ENCODE data around the gene TNFRSF8.

The TNFRSF8 gene

DNA sequence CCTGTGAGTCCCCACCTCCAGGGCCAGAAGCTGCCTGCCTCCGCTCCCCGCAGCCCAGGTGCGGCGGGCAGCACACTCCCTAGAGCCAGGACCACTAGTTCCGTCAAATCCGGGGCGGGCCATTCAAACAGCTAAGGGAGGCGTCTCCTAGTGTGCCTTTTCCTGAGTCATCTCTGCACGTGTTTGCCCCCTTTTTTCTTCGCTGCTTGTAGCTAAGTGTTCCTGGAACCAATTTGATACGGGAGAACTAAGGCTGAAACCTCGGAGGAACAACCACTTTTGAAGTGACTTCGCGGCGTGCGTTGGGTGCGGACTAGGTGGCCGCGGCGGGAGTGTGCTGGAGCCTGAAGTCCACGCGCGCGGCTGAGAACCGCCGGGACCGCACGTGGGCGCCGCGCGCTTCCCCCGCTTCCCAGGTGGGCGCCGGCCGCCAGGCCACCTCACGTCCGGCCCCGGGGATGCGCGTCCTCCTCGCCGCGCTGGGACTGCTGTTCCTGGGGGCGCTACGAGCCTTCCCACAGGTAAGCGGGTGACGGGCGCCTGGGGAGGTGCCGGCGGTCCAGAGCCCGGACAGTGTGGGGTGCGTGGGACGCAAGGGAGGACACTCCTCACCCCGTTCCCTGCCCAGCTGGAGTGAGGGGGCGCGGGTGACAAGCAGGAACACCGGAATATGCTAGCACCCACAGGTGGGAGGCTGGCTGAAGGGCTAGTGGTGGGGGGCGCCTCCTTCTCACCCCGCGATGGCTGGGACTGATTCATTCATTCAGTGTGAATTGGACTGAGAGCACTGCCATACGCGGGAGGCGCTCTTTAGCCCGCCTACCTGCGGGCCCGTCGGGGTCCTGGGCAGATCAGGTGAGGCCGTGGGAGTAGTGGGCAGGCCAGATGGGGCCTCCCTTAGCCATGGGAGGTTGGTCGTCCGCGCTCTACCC lies at the start of gene TNFRSF8:
TNFRSF8 (plus strand) TSS at position 163 of the 932 bp plus-strand sequence; CDS start at position 459, 296 bp downstream.
- Histone ChIP-seq H3K4me1 (ENCODE audit: insufficient read depth, poor library complexity, severe bottlenecking) (no peaks in the 10 kb centered on the region), H3K27ac (ENCODE audit: poor library complexity, severe bottlenecking) (no peak within 1 kb of the TSS), H3K36me3 (ENCODE audit: low read depth) (no peaks in the 10 kb centered on the region), H3K9me3 (ENCODE audit: severe bottlenecking) (no peaks in the 10 kb centered on the region), H3K27me3 (ENCODE audit: insufficient read depth, poor library complexity, severe bottlenecking) (peaks cover 29% of the 10 kb centered on the region), H3K4me3 (ENCODE audit: severe bottlenecking) (no peak within 1 kb of the TSS)
- TF ChIP-seq, protein P1, sequence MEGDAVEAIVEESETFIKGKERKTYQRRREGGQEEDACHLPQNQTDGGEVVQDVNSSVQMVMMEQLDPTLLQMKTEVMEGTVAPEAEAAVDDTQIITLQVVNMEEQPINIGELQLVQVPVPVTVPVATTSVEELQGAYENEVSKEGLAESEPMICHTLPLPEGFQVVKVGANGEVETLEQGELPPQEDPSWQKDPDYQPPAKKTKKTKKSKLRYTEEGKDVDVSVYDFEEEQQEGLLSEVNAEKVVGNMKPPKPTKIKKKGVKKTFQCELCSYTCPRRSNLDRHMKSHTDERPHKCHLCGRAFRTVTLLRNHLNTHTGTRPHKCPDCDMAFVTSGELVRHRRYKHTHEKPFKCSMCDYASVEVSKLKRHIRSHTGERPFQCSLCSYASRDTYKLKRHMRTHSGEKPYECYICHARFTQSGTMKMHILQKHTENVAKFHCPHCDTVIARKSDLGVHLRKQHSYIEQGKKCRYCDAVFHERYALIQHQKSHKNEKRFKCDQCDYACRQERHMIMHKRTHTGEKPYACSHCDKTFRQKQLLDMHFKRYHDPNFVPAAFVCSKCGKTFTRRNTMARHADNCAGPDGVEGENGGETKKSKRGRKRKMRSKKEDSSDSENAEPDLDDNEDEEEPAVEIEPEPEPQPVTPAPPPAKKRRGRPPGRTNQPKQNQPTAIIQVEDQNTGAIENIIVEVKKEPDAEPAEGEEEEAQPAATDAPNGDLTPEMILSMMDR (IDR thresholded peaks at IDR 0.05; ENCODE audit: poor library complexity, severe bottlenecking) = no peak
- no peak for DNase-seq (ENCODE audit: low spot score)
- peak; percentile 23 for ATAC-seq (ENCODE audit: low read depth)

DNA sequence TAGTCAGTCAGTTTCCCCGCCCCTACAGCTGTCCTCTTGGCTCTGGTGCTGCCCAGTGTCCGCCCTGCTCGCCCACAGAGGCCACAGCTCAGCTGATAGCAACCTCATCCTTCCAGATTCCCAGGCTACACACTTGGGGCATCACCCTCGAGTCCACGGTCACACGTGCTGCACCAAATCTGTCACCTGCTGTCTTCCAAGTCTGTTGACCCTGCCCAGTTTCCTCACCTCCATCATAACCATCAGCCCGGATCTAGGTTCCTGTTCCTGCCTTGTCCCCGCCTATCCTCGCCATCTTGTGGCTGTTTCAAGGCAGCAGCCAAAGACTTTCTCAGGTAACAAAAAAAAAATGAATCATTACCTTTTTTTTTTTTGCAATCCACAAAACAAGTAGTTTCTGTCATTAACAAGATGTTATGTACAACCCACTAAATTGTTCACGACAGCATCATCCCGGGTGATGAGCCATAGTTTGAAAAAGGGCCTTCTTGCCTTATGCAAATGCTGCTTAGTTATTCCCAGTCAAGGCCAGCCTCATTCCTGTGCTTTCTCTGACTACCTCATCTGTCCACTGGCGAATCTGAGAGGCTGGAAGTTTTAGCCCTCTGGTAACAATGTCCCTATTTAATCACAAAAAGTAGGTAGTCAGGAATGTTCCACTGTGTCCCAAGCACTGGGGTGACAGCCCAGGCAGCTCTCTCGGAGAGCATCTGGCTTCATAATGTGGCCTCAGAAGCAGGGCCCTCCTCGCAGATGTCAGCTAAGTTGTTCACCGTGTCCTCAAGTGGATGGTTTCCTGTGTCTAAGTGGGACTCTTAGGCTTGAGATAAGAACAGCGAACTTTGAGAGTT lies 48.7 kb upstream of the TNFRSF8 start:
- H3K4me3 ChIP-seq (ENCODE audit: severe bottlenecking) = no peak overlapping the region
- H3K9me3 ChIP-seq (ENCODE audit: severe bottlenecking) = no peaks in the 10 kb centered on the region
- DNase-seq (ENCODE audit: low spot score) (no peak), ATAC-seq (ENCODE audit: low read depth) (no peak)
- H3K36me3 ChIP-seq (ENCODE audit: low read depth) = peaks cover 36% of the 10 kb centered on the region
- peaks cover 10% of the 10 kb centered on the region for H3K4me1 ChIP-seq (ENCODE audit: insufficient read depth, poor library complexity, severe bottlenecking)
- TF ChIP-seq, protein P1 (IDR thresholded peaks at IDR 0.05; ENCODE audit: poor library complexity, severe bottlenecking) = peak; percentile 35
- H3K27ac ChIP-seq (ENCODE audit: poor library complexity, severe bottlenecking) = peak overlapping the region; percentile 72
- no peaks in the 10 kb centered on the region for H3K27me3 ChIP-seq (ENCODE audit: insufficient read depth, poor library complexity, severe bottlenecking)

DNA sequence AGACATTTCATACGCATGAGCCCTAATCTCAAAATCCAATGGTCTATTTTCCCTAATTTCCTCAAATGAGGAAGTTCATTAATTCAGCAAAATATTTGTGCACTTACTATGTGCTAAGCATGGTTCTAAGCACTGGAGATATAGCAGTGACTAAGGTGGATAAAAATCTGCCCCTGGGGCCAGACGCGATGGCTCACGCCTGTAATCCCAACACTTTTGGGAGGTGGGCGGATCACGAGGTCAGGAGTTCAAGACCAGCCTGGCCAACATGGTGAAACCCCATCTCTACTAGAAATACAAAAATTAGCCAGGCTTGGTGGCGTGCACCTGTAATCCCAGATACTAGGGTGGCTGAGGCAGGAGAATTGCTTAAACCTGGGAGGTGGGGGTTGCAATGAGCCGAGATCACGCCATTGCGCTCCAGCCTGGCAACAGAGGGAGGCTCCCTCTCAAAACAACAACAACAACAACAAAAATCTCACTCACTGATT lies 48.1 kb upstream of the TNFRSF8 start:
- Histone ChIP-seq H3K4me3 (ENCODE audit: severe bottlenecking) (no peak overlapping the region), H3K27ac (ENCODE audit: poor library complexity, severe bottlenecking) (peak overlapping the region; percentile 72), H3K4me1 (ENCODE audit: insufficient read depth, poor library complexity, severe bottlenecking) (peaks cover 10% of the 10 kb centered on the region), H3K27me3 (ENCODE audit: insufficient read depth, poor library complexity, severe bottlenecking) (no peaks in the 10 kb centered on the region), H3K9me3 (ENCODE audit: severe bottlenecking) (no peaks in the 10 kb centered on the region), H3K36me3 (ENCODE audit: low read depth) (peaks cover 30% of the 10 kb centered on the region)
- no peak for ATAC-seq (ENCODE audit: low read depth)
- DNase-seq (ENCODE audit: low spot score) = no peak
- TF ChIP-seq, protein P1 (IDR thresholded peaks at IDR 0.05; ENCODE audit: poor library complexity, severe bottlenecking) = no peak

DNA sequence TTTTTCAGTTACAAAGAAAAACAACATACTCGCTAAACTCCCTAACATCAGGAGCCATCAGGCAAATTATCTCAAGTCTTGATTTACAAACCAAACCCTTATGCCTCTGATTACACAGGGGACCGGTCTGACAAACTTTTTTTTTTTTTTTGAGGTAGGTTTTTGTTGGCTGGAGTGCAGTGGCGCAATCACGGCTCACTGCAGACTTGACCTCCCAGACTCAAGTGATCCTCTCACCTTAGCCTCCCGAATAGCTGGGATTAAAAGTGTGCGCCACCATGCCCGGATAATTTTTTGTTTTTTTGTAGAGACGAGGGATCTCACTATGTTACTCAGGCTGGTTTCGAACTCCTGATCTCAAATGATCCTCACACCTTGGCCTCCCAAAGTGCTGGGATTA lies 47.6 kb upstream of the TNFRSF8 start:
- TF ChIP-seq, protein P1 (IDR thresholded peaks at IDR 0.05; ENCODE audit: poor library complexity, severe bottlenecking) = no peak
- H3K4me3 ChIP-seq (ENCODE audit: severe bottlenecking) = no peak overlapping the region

More for the DNA sequence above, 47.6 kb upstream of the TNFRSF8 start:
- H3K27ac ChIP-seq (ENCODE audit: poor library complexity, severe bottlenecking) = peak overlapping the region; percentile 72
- no peak for DNase-seq (ENCODE audit: low spot score)
- ATAC-seq (ENCODE audit: low read depth) = no peak
- peaks cover 25% of the 10 kb centered on the region for H3K36me3 ChIP-seq (ENCODE audit: low read depth)
- H3K9me3 ChIP-seq (ENCODE audit: severe bottlenecking) = no peaks in the 10 kb centered on the region
- peaks cover 12% of the 10 kb centered on the region for H3K4me1 ChIP-seq (ENCODE audit: insufficient read depth, poor library complexity, severe bottlenecking)
- no peaks in the 10 kb centered on the region for H3K27me3 ChIP-seq (ENCODE audit: insufficient read depth, poor library complexity, severe bottlenecking)

All from RWPE2 (cell line).